Mammary epithelial cell (primary cell): ENCODE results near the gene CUX1.

ENCODE experiments used
- EZH2 ChIP-seq: IDR thresholded peaks from 2 replicates; pipeline ENCODE4 v1.6.1; 2012; ENCODE audit warnings: low read length, inconsistent platforms, borderline replicate concordance
- TF ChIP-seq, protein P1 (sequence below), 2 donors: IDR thresholded peaks in 1 of 2; conservative IDR thresholded peaks in 1 of 2; 2 replicates each; pipeline ENCODE4 v1.5.1; 2011 to 2012; ENCODE audit warnings: inconsistent platforms in 2 of 2, low read length in 2 of 2, mild to moderate bottlenecking in 2 of 2, control low read depth in 1 of 2, low read depth in 1 of 2; ENCODE audit not compliant: insufficient read depth in 1 of 2; ENCODE audit errors: extremely low read depth in 1 of 2

DNA sequence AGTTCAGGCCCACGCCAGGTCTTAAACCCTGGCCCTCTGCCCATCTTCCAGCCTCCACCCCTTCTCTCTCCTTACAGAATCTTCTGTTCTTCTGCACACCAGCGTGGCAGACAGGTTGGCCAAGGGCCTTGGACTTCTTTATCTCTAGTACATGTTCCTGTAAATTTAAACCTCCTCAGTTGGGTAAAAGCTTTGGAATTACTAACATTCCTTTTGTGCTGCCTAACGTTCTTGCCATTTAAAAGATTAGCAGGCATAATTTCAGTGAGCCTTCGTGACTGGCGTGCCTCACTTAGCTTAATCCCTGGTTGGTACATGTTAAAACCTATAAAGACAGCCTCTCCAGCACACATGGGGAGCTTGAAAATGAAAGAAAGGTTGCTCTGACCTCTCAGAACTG is 192.2 kb downstream of the CUX1 start:
- TF ChIP-seq, protein P1, sequence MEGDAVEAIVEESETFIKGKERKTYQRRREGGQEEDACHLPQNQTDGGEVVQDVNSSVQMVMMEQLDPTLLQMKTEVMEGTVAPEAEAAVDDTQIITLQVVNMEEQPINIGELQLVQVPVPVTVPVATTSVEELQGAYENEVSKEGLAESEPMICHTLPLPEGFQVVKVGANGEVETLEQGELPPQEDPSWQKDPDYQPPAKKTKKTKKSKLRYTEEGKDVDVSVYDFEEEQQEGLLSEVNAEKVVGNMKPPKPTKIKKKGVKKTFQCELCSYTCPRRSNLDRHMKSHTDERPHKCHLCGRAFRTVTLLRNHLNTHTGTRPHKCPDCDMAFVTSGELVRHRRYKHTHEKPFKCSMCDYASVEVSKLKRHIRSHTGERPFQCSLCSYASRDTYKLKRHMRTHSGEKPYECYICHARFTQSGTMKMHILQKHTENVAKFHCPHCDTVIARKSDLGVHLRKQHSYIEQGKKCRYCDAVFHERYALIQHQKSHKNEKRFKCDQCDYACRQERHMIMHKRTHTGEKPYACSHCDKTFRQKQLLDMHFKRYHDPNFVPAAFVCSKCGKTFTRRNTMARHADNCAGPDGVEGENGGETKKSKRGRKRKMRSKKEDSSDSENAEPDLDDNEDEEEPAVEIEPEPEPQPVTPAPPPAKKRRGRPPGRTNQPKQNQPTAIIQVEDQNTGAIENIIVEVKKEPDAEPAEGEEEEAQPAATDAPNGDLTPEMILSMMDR (conservative IDR thresholded peaks at IDR 0.05 in 1 of 2, IDR thresholded peaks at IDR 0.05 in 1 of 2; ENCODE audit: extremely low read depth in 1 of 2, insufficient read depth in 1 of 2, low read depth in 1 of 2, low read length in 2 of 2), result no peak
- TF ChIP-seq EZH2, result no peak
